Mammary epithelial cell (primary cell): Measurements from ENCODE around the gene KCNQ5.

ENCODE experiments used
- CTCF ChIP-seq, 2 donors: IDR thresholded peaks in 1 of 2; conservative IDR thresholded peaks in 1 of 2; 2 replicates each; pipeline ENCODE4 v1.5.1; 2011 to 2012; ENCODE audit warnings: inconsistent platforms in 2 of 2, low read length in 2 of 2, mild to moderate bottlenecking in 2 of 2, control low read depth in 1 of 2, low read depth in 1 of 2; ENCODE audit not compliant: insufficient read depth in 1 of 2; ENCODE audit errors: extremely low read depth in 1 of 2
- EZH2 ChIP-seq: IDR thresholded peaks from 2 replicates; pipeline ENCODE4 v1.6.1; 2012; ENCODE audit warnings: low read length, inconsistent platforms, borderline replicate concordance

GRCh38 chr6:72787391-72788031, 165.6 kb downstream of the KCNQ5 start:
- no peak for TF ChIP-seq EZH2
- TF ChIP-seq CTCF (conservative IDR thresholded peaks at IDR 0.05 in 1 of 2, IDR thresholded peaks at IDR 0.05 in 1 of 2; ENCODE audit: extremely low read depth in 1 of 2, insufficient read depth in 1 of 2, low read depth in 1 of 2, low read length in 2 of 2): no peak
